Cardiac muscle cell (in vitro differentiated cells and primary cell): ENCODE data around the gene ANKLE1. TPM values are rescaled to one million over a fixed set of nuclear protein-coding genes. Genes with fewer than 3 reads are reported as not detected.
A peak's percentile ranks its signal among the peaks of the same experiment; 100 is the strongest.
"Not testable (repeated sequence)": the region's sequence is repeated elsewhere in the genome, so short reads cannot be mapped to it uniquely, and the experiment has no call there.

ENCODE experiments used
- DNase-seq, 2 donors: peaks; one replicate each; pipeline versions ENCODE4 v3.0.0 to v3.0.0-alpha.2; 2010 to 2017; ENCODE audit warnings: low read depth in 1 of 2, low spot score in 1 of 2
- H3K27ac ChIP-seq: fragments of 200-600 bp; sonication (generic); 2 replicates; pipeline ENCODE4 v1.5.1; 2016
- H3K27me3 ChIP-seq: fragments of 200-600 bp; sonication (generic); 2 replicates; pipeline ENCODE4 v1.6.0; 2016; ENCODE audit warnings: control low read depth
- H3K36me3 ChIP-seq: fragments of 200-600 bp; sonication (generic); 2 replicates; pipeline ENCODE4 v1.5.1; 2016; ENCODE audit warnings: control low read depth
- H3K4me1 ChIP-seq: fragments of 200-600 bp; sonication (generic); 2 replicates; pipeline ENCODE4 v1.8.1; 2017; ENCODE audit warnings: low read depth, mild to moderate bottlenecking, mixed run types
- H3K4me3 ChIP-seq: fragments of 200-600 bp; sonication (generic); 2 replicates; pipeline ENCODE4 v1.5.1; 2016; ENCODE audit warnings: mild to moderate bottlenecking
- H3K9me3 ChIP-seq: fragments of 200-600 bp; sonication (generic); 2 replicates; pipeline ENCODE4 v1.5.1; 2017; ENCODE audit warnings: low read depth, mild to moderate bottlenecking, control low read depth
- CTCF ChIP-seq: IDR thresholded peaks from 2 replicates; pipeline ENCODE4 v1.5.1; 2012; ENCODE audit warnings: low read depth, mild to moderate bottlenecking, low read length
- polyA plus RNA-seq: library from polyadenylated mRNA; unstranded; fragments of >200 nt; fragmentation: Nextera tagmentation; extraction: Ambion mirVana; gene quantifications from 2 replicates; pipeline ENCODE4 v1.2.1, GENCODE V29; 2016
- total RNA-seq: library from RNA; depleted of rRNA; stranded (reverse); fragments of >200 nt; gene quantifications from 2 replicates; pipeline ENCODE4 v1.2.3, GENCODE V29; 2016

The ANKLE1 gene
- total and polyA plus RNA-seq, 2 experiments from 2014 or later, result 1.1 to 5.7 TPM

GRCh38 chr19:17289489-17289888, 7.8 kb downstream of the ANKLE1 start:
- TF ChIP-seq CTCF, result no peak
- peak overlapping the region; percentile 11 for H3K4me3 ChIP-seq

GRCh38 chr19:17292301-17293074, 10.8 kb downstream of the ANKLE1 start:
- TF ChIP-seq CTCF, result peak; percentile 76

More at GRCh38 chr19:17289489-17289888, 7.8 kb downstream of the ANKLE1 start:
- H3K27ac ChIP-seq, result no peak overlapping the region
- H3K4me1 ChIP-seq, result no peaks in the 10 kb centered on the region
- no peaks in the 10 kb centered on the region for H3K9me3 ChIP-seq
- H3K36me3 ChIP-seq, result no peaks in the 10 kb centered on the region
- peak; percentile 92 to 95 for DNase-seq
- no peaks in the 10 kb centered on the region for H3K27me3 ChIP-seq

GRCh38 chr19:17293605-17294004, 11.9 kb downstream of the ANKLE1 start:
- TF ChIP-seq CTCF, result no peak
- DNase-seq, result no peak
- no peaks in the 10 kb centered on the region for H3K4me1 ChIP-seq
- H3K27ac ChIP-seq, result no peak overlapping the region
- H3K27me3 ChIP-seq, result no peaks in the 10 kb centered on the region
- H3K4me3 ChIP-seq, result no peak overlapping the region
- H3K36me3 ChIP-seq, result no peaks in the 10 kb centered on the region
- no peaks in the 10 kb centered on the region for H3K9me3 ChIP-seq

More at GRCh38 chr19:17292301-17293074, 10.8 kb downstream of the ANKLE1 start:
- Histone ChIP-seq H3K36me3 (no peaks in the 10 kb centered on the region), H3K4me1 (no peaks in the 10 kb centered on the region), H3K9me3 (no peaks in the 10 kb centered on the region), H3K4me3 (peak overlapping the region; percentile 23), H3K27me3 (no peaks in the 10 kb centered on the region), H3K27ac (peak overlapping the region; percentile 78)
- peak; percentile 84 to 92 for DNase-seq

- Histone ChIP-seq H3K4me3 (no peak overlapping the region), H3K27me3 (no peaks in the 10 kb centered on the region), H3K36me3 (no peaks in the 10 kb centered on the region), H3K27ac (no peak overlapping the region), H3K9me3 (no peaks in the 10 kb centered on the region), H3K4me1 (no peaks in the 10 kb centered on the region)
- TF ChIP-seq CTCF, result no peak
- peak in 1 of 2 donors; percentile 22 for DNase-seq
These were observed 12.6 kb downstream of the ANKLE1 start for GRCh38 chr19:17294051-17294891.

- not testable (repeated sequence) for H3K4me3 ChIP-seq, DNase-seq, H3K4me1 ChIP-seq, H3K27me3 ChIP-seq, H3K27ac ChIP-seq, H3K9me3 ChIP-seq, H3K36me3 ChIP-seq
These were observed 13.8 kb downstream of the ANKLE1 start for GRCh38 chr19:17295551-17295950.

- H3K36me3 ChIP-seq, result no peaks in the 10 kb centered on the region
- H3K4me1 ChIP-seq, result no peaks in the 10 kb centered on the region
- no peaks in the 10 kb centered on the region for H3K9me3 ChIP-seq
- DNase-seq, result no peak
- H3K4me3 ChIP-seq, result no peak overlapping the region
- H3K27ac ChIP-seq, result no peak overlapping the region
- H3K27me3 ChIP-seq, result no peaks in the 10 kb centered on the region
- no peak for TF ChIP-seq CTCF
These were observed 14.6 kb downstream of the ANKLE1 start for GRCh38 chr19:17296273-17296672.
